HepG2 (cell line): ENCODE measurements around the gene TAS2R8. TPM values are rescaled to one million over a fixed set of nuclear protein-coding genes. Genes with fewer than 3 reads are reported as not detected.

ENCODE experiments used
- ATAC-seq: fragments of 200-7000 bp; cut with Tn5 transposase; 3 replicates; pipeline ENCODE4 v1.9.1; 2020; ENCODE audit warnings: mild to moderate bottlenecking, moderate library complexity
- BruUV-seq: library from RNA; stranded (reverse); fragments of 400-500 nt; replicated peaks from 2 replicates; lab custom pipeline; 2021; lab: Mats Ljungman, UMichigan
- CTCF ChIA-PET: fragments of 300-600 bp; formaldehyde crosslinking; extraction: SDS; loops from one replicate; lab custom pipeline; 2021; ENCODE audit warnings: low total read pairs, inconsistent platforms, low intra/inter-chr PET ratio; lab: Yijun Ruan, JAX
- POLR2A ChIA-PET: fragments of 350-600 bp; sonication (Branson Sonifier 250); formaldehyde crosslinking; loops from one replicate; lab custom pipeline; 2020; ENCODE audit warnings: antibody characterized with exemption, inconsistent platforms; lab: Yijun Ruan, JAX
- DNase-seq: peaks from one replicate; pipeline ENCODE4 v3.0.0-alpha.2; 2015; ENCODE audit warnings: low spot score
- FAIRE-seq: peaks from 3 replicates; lab custom pipeline; 2011; peaks lifted over from hg19 to GRCh38; lab: Jason Lieb, UNC
- H2AFZ ChIP-seq: one replicate; pipeline ENCODE4 v1.6.1; 2011; ENCODE audit warnings: low read length, inconsistent platforms
- H3K27ac ChIP-seq: fragments of 300-600 bp; 3 replicates; pipeline ENCODE4 v1.8.0; 2011; ENCODE audit warnings: mixed run types, mild to moderate bottlenecking, mixed read lengths, low read length, inconsistent platforms; ENCODE audit not compliant: insufficient read depth; ENCODE audit errors: extremely low read length
- H3K27me3 ChIP-seq, 2 experiments: fragments of 200-600 bp in 1 of 2; 2 replicates in 1 of 2; 3 replicates in 1 of 2; pipeline versions ENCODE4 v1.6.0 to v1.8.0; 2011; ENCODE audit warnings: low read length in 2 of 2, mild to moderate bottlenecking in 2 of 2, moderate library complexity in 2 of 2, inconsistent platforms in 1 of 2; ENCODE audit not compliant: insufficient read depth in 2 of 2, control insufficient read depth in 1 of 2
- H3K36me3 ChIP-seq, 2 experiments: fragments of 200-600 bp in 1 of 2; replicated peaks in 1 of 2; 2 replicates in 1 of 2; 3 replicates in 1 of 2; pipeline versions ENCODE4 v1.5.1 to v1.8.0; 2011; ENCODE audit warnings: low read length in 2 of 2, inconsistent platforms in 1 of 2; ENCODE audit not compliant: insufficient read depth in 2 of 2, control insufficient read depth in 1 of 2
- H3K4me1 ChIP-seq: 2 replicates; pipeline ENCODE4 v1.5.1; 2012; ENCODE audit warnings: low read length, inconsistent platforms; ENCODE audit not compliant: insufficient read depth
- H3K4me2 ChIP-seq: 2 replicates; pipeline ENCODE4 v1.6.0; 2011; ENCODE audit warnings: low read depth, low read length, inconsistent platforms
- H3K4me3 ChIP-seq, 3 experiments: fragments of 200-600 bp in 1 of 3; sonication (generic), shearing (Covaris generic) in 1 of 3; replicated peaks in 1 of 3; 2 replicates each; pipeline ENCODE4 v1.5.1; 2011 to 2016; ENCODE audit warnings: low read length in 3 of 3, inconsistent platforms in 2 of 3, low read depth in 2 of 3, mild to moderate bottlenecking in 2 of 3, control low read depth in 1 of 3, mixed read lengths in 1 of 3; ENCODE audit not compliant: insufficient read depth in 1 of 3
- H3K79me2 ChIP-seq: one replicate; pipeline ENCODE4 v1.6.1; 2011; ENCODE audit warnings: low read length, inconsistent platforms; ENCODE audit not compliant: insufficient read depth
- H3K9ac ChIP-seq: 2 replicates; pipeline ENCODE4 v1.6.0; 2011; ENCODE audit warnings: mild to moderate bottlenecking, low read depth, low read length, inconsistent platforms; ENCODE audit not compliant: insufficient read depth
- H3K9me3 ChIP-seq: 2 replicates; pipeline ENCODE4 v1.5.1; 2012; ENCODE audit warnings: mild to moderate bottlenecking, low read length
- H4K20me1 ChIP-seq: 2 replicates; pipeline ENCODE4 v1.6.0; 2011; ENCODE audit warnings: inconsistent platforms, mild to moderate bottlenecking, low read length, moderate library complexity; ENCODE audit not compliant: insufficient read depth
- CEBPB ChIP-seq: IDR thresholded peaks from 2 replicates; pipeline ENCODE4 v1.6.1; 2011; ENCODE audit warnings: low read depth, low read length, improper control_type of control experiment, borderline replicate concordance
- GLMP ChIP-seq: sonication (generic); formaldehyde crosslinking; IDR thresholded peaks from 2 replicates; pipeline ENCODE4 v1.9.0; 2021; ENCODE audit warnings: missing genetic modification reagents, mild to moderate bottlenecking, borderline replicate concordance
- HMGA1 ChIP-seq: sonication (generic); formaldehyde crosslinking; conservative IDR thresholded peaks from 2 replicates; pipeline ENCODE4 v1.4.0; 2020; ENCODE audit warnings: missing genetic modification reagents
- KDM1A ChIP-seq: IDR thresholded peaks from 2 replicates; pipeline ENCODE4 v1.6.1; 2016; ENCODE audit warnings: missing compliant biosample characterization
- MNT ChIP-seq: fragments of 450-650 bp; IDR thresholded peaks from 2 replicates; pipeline ENCODE4 v1.6.1; 2016
- NR2F2 ChIP-seq: IDR thresholded peaks from 2 replicates; pipeline ENCODE4 v1.6.1; 2012; ENCODE audit warnings: low read depth, inconsistent platforms, borderline replicate concordance
- ZNF776 ChIP-seq: sonication (generic); formaldehyde crosslinking; IDR thresholded peaks from 2 replicates; pipeline ENCODE4 v1.4.0; 2020; ENCODE audit warnings: mild to moderate bottlenecking, missing genetic modification reagents
- WGBS: methylation state at CpG from one replicate; pipeline ENCODE4 v1.1.6; 2017; ENCODE audit warnings: low lambda C conversion rate; 5-methylcytosine and 5-hydroxymethylcytosine counted together
- in situ Hi-C: cut with HindIII; loops from 2 replicates; pipeline ENCODE4 v1.10.0; 2017; ENCODE audit warnings: low pct_unique_long_range_greater_than_20kb; ENCODE audit not compliant: extremely low pct_ligation_motif_present
- intact Hi-C: fragments of 100-400 bp; cut with micrococcal nuclease; formaldehyde crosslinking; loops from one replicate; pipeline ENCODE4 v1.10.0; 2022; ENCODE audit not compliant: unreplicated experiment
- polyA plus RNA-seq, 8 experiments: library from polyadenylated mRNA; depleted of rRNA in 3 of 8; stranded (reverse) in 7 of 8; unstranded in 1 of 8; fragments of >200 nt; fragmentation: Illumina TruSeq in 4 of 8; extraction: Trizol in 4 of 8; gene quantifications; 2 replicates each; pipeline versions ENCODE4 v1.2.1 to v1.2.3, GENCODE V29; 2011 to 2016; ENCODE audit warnings: low read depth in 4 of 8, missing spikeins in 1 of 8, mixed read lengths in 1 of 8; ENCODE audit not compliant: insufficient read depth in 1 of 8
- total RNA-seq, 5 experiments: library from RNA; depleted of rRNA; stranded (reverse); fragments of >200 nt; fragmentation: Illumina TruSeq; extraction: Trizol; gene quantifications; 2 replicates each; pipeline ENCODE4 v1.2.3, GENCODE V29; 2016; ENCODE audit warnings: low read depth in 1 of 5

Gene TAS2R8
- total and polyA plus RNA-seq, 2 of the 13 experiments (the other 11 are each of a cell fraction or from before 2014, with no cell fraction given): 0.09 TPM; not detected in 1

- ChIA-PET POLR2A (no interaction called here), CTCF (no interaction called here)
- Histone ChIP-seq H4K20me1 (no peaks in the 10 kb centered on the region), H3K9ac (no peak overlapping the region), H3K79me2 (no peaks in the 10 kb centered on the region), H3K4me3 (no peak overlapping the region), H3K36me3 (no peaks in the 10 kb centered on the region), H2AFZ (no peak overlapping the region), H3K4me2 (no peak overlapping the region), H3K27me3 (no peaks in the 10 kb centered on the region), H3K9me3 (no peaks in the 10 kb centered on the region), H3K27ac (no peak overlapping the region), H3K4me1 (no peaks in the 10 kb centered on the region)
- FAIRE-seq (no peak), DNase-seq (peak; percentile 3), ATAC-seq (no peak)
- intact Hi-C loops (no loop called here), in situ Hi-C loops (no loop called here)
- no peak for TF ChIP-seq KDM1A
- TF ChIP-seq CEBPB: peak; percentile 84
- TF ChIP-seq ZNF776: no peak
- BruUV-seq: no TSS peak
- WGBS: 97% methylated on average over 1 of the region's 1 CpG
Observed at GRCh38 chr12:10829994-10830393, 22.9 kb upstream of the TAS2R8 start.

DNA sequence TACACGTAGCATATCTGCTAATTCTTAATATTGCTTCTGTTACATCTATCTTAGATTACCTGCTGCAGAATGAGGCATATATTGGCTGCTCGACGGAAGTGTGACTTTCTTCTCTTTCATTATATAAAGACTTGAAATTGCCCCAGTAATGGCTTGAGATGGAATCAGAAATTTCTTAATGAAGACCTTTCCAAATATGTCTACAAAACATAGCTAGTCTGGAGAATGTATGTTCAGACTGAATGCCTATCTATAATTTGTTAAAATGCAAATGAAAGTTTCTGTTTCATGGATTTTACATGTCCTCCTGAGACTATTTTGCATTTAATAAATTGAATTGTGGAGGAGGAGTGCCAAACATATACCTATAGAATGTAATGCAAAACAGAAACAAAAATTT is 19.2 kb upstream of the TAS2R8 start, which contains the start of gene TAS2R10:
Gene TAS2R10, minus strand, starts transcription at position 101 of the 400 bp plus-strand sequence. Its CDS starts 89 bp downstream, at position 12.
- no peak within 1 kb of the TSS for H2AFZ ChIP-seq
- DNase-seq (no peak), ATAC-seq (no peak), FAIRE-seq (no peak)
- H3K27me3 ChIP-seq: no peaks in the 10 kb centered on the region
- ChIA-PET POLR2A (no interaction called here), CTCF (no interaction called here)
- no peaks in the 10 kb centered on the region for H3K4me1 ChIP-seq
- no peak within 1 kb of the TSS for H3K4me2 ChIP-seq
- 84% methylated on average over 3 of the region's 3 CpGs for WGBS
- no peaks in the 10 kb centered on the region for H3K9me3 ChIP-seq
- H4K20me1 ChIP-seq: no peaks in the 10 kb centered on the region
- in situ Hi-C loops (no loop called here), intact Hi-C loops (no loop called here)
- no peak within 1 kb of the TSS for H3K27ac ChIP-seq
- BruUV-seq: no TSS peak
- no peak within 1 kb of the TSS for H3K9ac ChIP-seq
- no peaks in the 10 kb centered on the region for H3K79me2 ChIP-seq
- H3K4me3 ChIP-seq: no peak within 1 kb of the TSS
- H3K36me3 ChIP-seq: no peaks in the 10 kb centered on the region
- TF ChIP-seq HMGA1 (no peak), GLMP (CRISPR knock-in tag) (no peak), MNT (no peak), NR2F2 (no peak)
